HepG2 (cell line): ENCODE results near the gene SEMA4A. TPM values are rescaled to one million over a fixed set of nuclear protein-coding genes. Genes with fewer than 3 reads are reported as not detected.
A peak's percentile ranks its signal among the peaks of the same experiment; 100 is the strongest.
"Not testable (repeated sequence)": the region's sequence is repeated elsewhere in the genome, so short reads cannot be mapped to it uniquely, and the experiment has no call there.

ENCODE experiments used
- ATAC-seq: fragments of 200-7000 bp; cut with Tn5 transposase; 3 replicates; pipeline ENCODE4 v1.9.1; 2020; ENCODE audit warnings: mild to moderate bottlenecking, moderate library complexity
- BruUV-seq: library from RNA; stranded (reverse); fragments of 400-500 nt; replicated peaks from 2 replicates; lab custom pipeline; 2021; lab: Mats Ljungman, UMichigan
- CTCF ChIA-PET: fragments of 300-600 bp; formaldehyde crosslinking; extraction: SDS; loops from one replicate; lab custom pipeline; 2021; ENCODE audit warnings: low total read pairs, inconsistent platforms, low intra/inter-chr PET ratio; lab: Yijun Ruan, JAX
- POLR2A ChIA-PET: fragments of 350-600 bp; sonication (Branson Sonifier 250); formaldehyde crosslinking; loops from one replicate; lab custom pipeline; 2020; ENCODE audit warnings: antibody characterized with exemption, inconsistent platforms; lab: Yijun Ruan, JAX
- DNase-seq: peaks from one replicate; pipeline ENCODE4 v3.0.0-alpha.2; 2015; ENCODE audit warnings: low spot score
- FAIRE-seq: peaks from 3 replicates; lab custom pipeline; 2011; peaks lifted over from hg19 to GRCh38; lab: Jason Lieb, UNC
- H2AFZ ChIP-seq: one replicate; pipeline ENCODE4 v1.6.1; 2011; ENCODE audit warnings: low read length, inconsistent platforms
- H3K27ac ChIP-seq: fragments of 300-600 bp; 3 replicates; pipeline ENCODE4 v1.8.0; 2011; ENCODE audit warnings: mixed run types, mild to moderate bottlenecking, mixed read lengths, low read length, inconsistent platforms; ENCODE audit not compliant: insufficient read depth; ENCODE audit errors: extremely low read length
- H3K27me3 ChIP-seq, 2 experiments: fragments of 200-600 bp in 1 of 2; 2 replicates in 1 of 2; 3 replicates in 1 of 2; pipeline versions ENCODE4 v1.6.0 to v1.8.0; 2011; ENCODE audit warnings: low read length in 2 of 2, mild to moderate bottlenecking in 2 of 2, moderate library complexity in 2 of 2, inconsistent platforms in 1 of 2; ENCODE audit not compliant: insufficient read depth in 2 of 2, control insufficient read depth in 1 of 2
- H3K36me3 ChIP-seq, 2 experiments: fragments of 200-600 bp in 1 of 2; replicated peaks in 1 of 2; 2 replicates in 1 of 2; 3 replicates in 1 of 2; pipeline versions ENCODE4 v1.5.1 to v1.8.0; 2011; ENCODE audit warnings: low read length in 2 of 2, inconsistent platforms in 1 of 2; ENCODE audit not compliant: insufficient read depth in 2 of 2, control insufficient read depth in 1 of 2
- H3K4me1 ChIP-seq: 2 replicates; pipeline ENCODE4 v1.5.1; 2012; ENCODE audit warnings: low read length, inconsistent platforms; ENCODE audit not compliant: insufficient read depth
- H3K4me2 ChIP-seq: 2 replicates; pipeline ENCODE4 v1.6.0; 2011; ENCODE audit warnings: low read depth, low read length, inconsistent platforms
- H3K4me3 ChIP-seq, 3 experiments: fragments of 200-600 bp in 1 of 3; sonication (generic), shearing (Covaris generic) in 1 of 3; replicated peaks in 1 of 3; 2 replicates each; pipeline ENCODE4 v1.5.1; 2011 to 2016; ENCODE audit warnings: low read length in 3 of 3, inconsistent platforms in 2 of 3, low read depth in 2 of 3, mild to moderate bottlenecking in 2 of 3, control low read depth in 1 of 3, mixed read lengths in 1 of 3; ENCODE audit not compliant: insufficient read depth in 1 of 3
- H3K79me2 ChIP-seq: one replicate; pipeline ENCODE4 v1.6.1; 2011; ENCODE audit warnings: low read length, inconsistent platforms; ENCODE audit not compliant: insufficient read depth
- H3K9ac ChIP-seq: 2 replicates; pipeline ENCODE4 v1.6.0; 2011; ENCODE audit warnings: mild to moderate bottlenecking, low read depth, low read length, inconsistent platforms; ENCODE audit not compliant: insufficient read depth
- H3K9me3 ChIP-seq: 2 replicates; pipeline ENCODE4 v1.5.1; 2012; ENCODE audit warnings: mild to moderate bottlenecking, low read length
- H4K20me1 ChIP-seq: 2 replicates; pipeline ENCODE4 v1.6.0; 2011; ENCODE audit warnings: inconsistent platforms, mild to moderate bottlenecking, low read length, moderate library complexity; ENCODE audit not compliant: insufficient read depth
- CREB1 ChIP-seq, 2 experiments: fragments of 450-650 bp in 1 of 2; IDR thresholded peaks; 2 replicates each; pipeline ENCODE4 v1.6.1; 2016 to 2017; ENCODE audit warnings: control low read depth in 1 of 2, mild to moderate bottlenecking in 1 of 2, missing compliant biosample characterization in 1 of 2, missing genetic modification characterization in 1 of 2
- MEF2D ChIP-seq: sonication (generic); formaldehyde crosslinking; IDR thresholded peaks from 2 replicates; pipeline ENCODE4 v1.5.1; 2020; ENCODE audit warnings: mild to moderate bottlenecking, missing genetic modification reagents
- RBFOX2 ChIP-seq: fragments of 200-400 bp; formaldehyde crosslinking; IDR thresholded peaks from 2 replicates; pipeline ENCODE4 v1.6.1; 2017; ENCODE audit warnings: low read depth, mild to moderate bottlenecking, low read length
- XRCC5 ChIP-seq: fragments of 200-400 bp; formaldehyde crosslinking; optimal IDR thresholded peaks from 2 replicates; pipeline ENCODE3; 2017; ENCODE audit warnings: mild to moderate bottlenecking, low read length
- ZFP41 ChIP-seq: sonication (generic); formaldehyde crosslinking; IDR thresholded peaks from 2 replicates; pipeline ENCODE4 v1.4.0; 2020; ENCODE audit warnings: mild to moderate bottlenecking, missing genetic modification reagents, borderline replicate concordance
- WGBS: methylation state at CpG from one replicate; pipeline ENCODE4 v1.1.6; 2017; ENCODE audit warnings: low lambda C conversion rate; 5-methylcytosine and 5-hydroxymethylcytosine counted together
- in situ Hi-C: cut with HindIII; loops from 2 replicates; pipeline ENCODE4 v1.10.0; 2017; ENCODE audit warnings: low pct_unique_long_range_greater_than_20kb; ENCODE audit not compliant: extremely low pct_ligation_motif_present
- intact Hi-C: fragments of 100-400 bp; cut with micrococcal nuclease; formaldehyde crosslinking; loops from one replicate; pipeline ENCODE4 v1.10.0; 2022; ENCODE audit not compliant: unreplicated experiment
- polyA plus RNA-seq, 8 experiments: library from polyadenylated mRNA; depleted of rRNA in 3 of 8; stranded (reverse) in 7 of 8; unstranded in 1 of 8; fragments of >200 nt; fragmentation: Illumina TruSeq in 4 of 8; extraction: Trizol in 4 of 8; gene quantifications; 2 replicates each; pipeline versions ENCODE4 v1.2.1 to v1.2.3, GENCODE V29; 2011 to 2016; ENCODE audit warnings: low read depth in 4 of 8, missing spikeins in 1 of 8, mixed read lengths in 1 of 8; ENCODE audit not compliant: insufficient read depth in 1 of 8
- total RNA-seq, 5 experiments: library from RNA; depleted of rRNA; stranded (reverse); fragments of >200 nt; fragmentation: Illumina TruSeq; extraction: Trizol; gene quantifications; 2 replicates each; pipeline ENCODE4 v1.2.3, GENCODE V29; 2016; ENCODE audit warnings: low read depth in 1 of 5

The SEMA4A gene
- total and polyA plus RNA-seq, 2 of the 13 experiments (the other 11 are each of a cell fraction or from before 2014, with no cell fraction given): 0.09 to 0.20 TPM

GRCh38 chr1:156216361-156217086 lies 63.1 kb downstream of the SEMA4A start:
- H3K27ac ChIP-seq, BruUV-seq, H2AFZ ChIP-seq, H3K9me3 ChIP-seq, POLR2A ChIA-PET, H3K27me3 ChIP-seq, H3K9ac ChIP-seq, DNase-seq, intact Hi-C loops, ATAC-seq, H3K4me3 ChIP-seq, H4K20me1 ChIP-seq, H3K4me2 ChIP-seq, CTCF ChIA-PET, in situ Hi-C loops: not testable (repeated sequence)
- FAIRE-seq: peak; percentile 100
- H3K36me3 ChIP-seq: peaks cover 9 to 17% of the 10 kb centered on the region in 2 experiments; a peak in 4 of 5 replicates
- H3K79me2 ChIP-seq: peaks cover 28% of the 10 kb centered on the region
- peaks cover 36% of the 10 kb centered on the region for H3K4me1 ChIP-seq
- WGBS: 95% methylated on average over 44 of the region's 55 CpGs
- 0 out of 2 replicates have a peak, but pooled peaks have one; percentile 36 for TF ChIP-seq RBFOX2

- no peak for FAIRE-seq
- Histone ChIP-seq H3K4me1 (peaks cover 29% of the 10 kb centered on the region), H3K9ac (no peak overlapping the region), H4K20me1 (no peaks in the 10 kb centered on the region), H2AFZ (no peak overlapping the region), H3K27ac (peak overlapping the region; percentile 11), H3K36me3 (peaks cover 14 to 24% of the 10 kb centered on the region in 2 experiments; a peak in 4 of 5 replicates), H3K79me2 (peaks cover 28% of the 10 kb centered on the region), H3K4me3 (no peak overlapping the region), H3K27me3 (no peaks in the 10 kb centered on the region; a peak in 1 of 5 replicates), H3K4me2 (no peak overlapping the region), H3K9me3 (no peaks in the 10 kb centered on the region)
- CTCF ChIA-PET: no interaction called here
- in situ Hi-C loops: no loop called here
- TF ChIP-seq MEF2D (CRISPR knock-in tag): no peak
- no peak for TF ChIP-seq CREB1 (IDR thresholded peaks at IDR 0.05)
- no peak for TF ChIP-seq CREB1 (CRISPR knock-in tag; IDR thresholded peaks at IDR 0.05)
- no peak for TF ChIP-seq ZFP41
- no peak for TF ChIP-seq XRCC5
- DNase-seq: no peak
- WGBS: 98% methylated on average over 2 of the region's 2 CpGs
- POLR2A ChIA-PET: interaction anchor here (1.2 kb wide), 1 partner anchor 45 kb away, joined by 4 read pairs; no protein-coding TSS in a partner anchor
- no peak for ATAC-seq
- no TSS peak for BruUV-seq
- intact Hi-C loops: no loop called here
Observed at GRCh38 chr1:156217871-156218270, 64.5 kb downstream of the SEMA4A start.
